ENCODE measurements around the gene SLC7A10.

Gene SLC7A10

GRCh38 chr19:33217881-33218280, 7.8 kb downstream of the SLC7A10 start:
- H3K27ac ChIP-seq: no peak overlapping the region
- no peak for TF ChIP-seq ZFX (IDR thresholded peaks at IDR 0.05; ENCODE audit: borderline replicate concordance)
- TF ChIP-seq CTCF (IDR thresholded peaks at IDR 0.05): no peak

GRCh38 chr19:33216198-33216830, 9.3 kb downstream of the SLC7A10 start:
- TF ChIP-seq ZFX (IDR thresholded peaks at IDR 0.05; ENCODE audit: borderline replicate concordance) (no peak), CTCF (IDR thresholded peaks at IDR 0.05) (no peak)
- no peak overlapping the region for H3K27ac ChIP-seq

GRCh38 chr19:33215438-33216197, 10.0 kb downstream of the SLC7A10 start:
- no peak for TF ChIP-seq CTCF (IDR thresholded peaks at IDR 0.05)
- TF ChIP-seq ZFX (IDR thresholded peaks at IDR 0.05; ENCODE audit: borderline replicate concordance): no peak
- no peak overlapping the region for H3K27ac ChIP-seq

GRCh38 chr19:33214596-33214995, 11.1 kb downstream of the SLC7A10 start:
- TF ChIP-seq CTCF (IDR thresholded peaks at IDR 0.05) (peak; percentile 61), ZFX (IDR thresholded peaks at IDR 0.05; ENCODE audit: borderline replicate concordance) (no peak)
- no peak overlapping the region for H3K27ac ChIP-seq

- TF ChIP-seq ZFX (IDR thresholded peaks at IDR 0.05; ENCODE audit: borderline replicate concordance) (no peak), CTCF (IDR thresholded peaks at IDR 0.05) (no peak)
Measured at GRCh38 chr19:33212436-33213172, 13.0 kb downstream of the SLC7A10 start.

GRCh38 chr19:33211794-33212435, 13.7 kb downstream of the SLC7A10 start:
- H3K27ac ChIP-seq: no peak overlapping the region
- TF ChIP-seq CTCF (IDR thresholded peaks at IDR 0.05) (no peak), ZFX (IDR thresholded peaks at IDR 0.05; ENCODE audit: borderline replicate concordance) (no peak)

More at GRCh38 chr19:33212436-33213172, 13.0 kb downstream of the SLC7A10 start:
- no peak overlapping the region for H3K27ac ChIP-seq
